PC-9 (cell line): ENCODE measurements around the gene RSPRY1. TPM values are rescaled to one million over a fixed set of nuclear protein-coding genes. Genes with fewer than 3 reads are reported as not detected.

Source experiments
- BruUV-seq: library from RNA; stranded (reverse); fragments of 400-500 nt; replicated peaks from 2 replicates; lab custom pipeline; 2021; lab: Mats Ljungman, UMichigan
- CTCF ChIA-PET: fragments of 300-600 bp; sonication (Branson Sonifier 250); formaldehyde crosslinking; loops from one replicate; lab custom pipeline; 2022; ENCODE audit warnings: antibody characterized with exemption; lab: Charles Lee
- POLR2A ChIA-PET: fragments of 300-600 bp; sonication (Branson Sonifier 250); formaldehyde crosslinking; loops from one replicate; lab custom pipeline; 2022; ENCODE audit warnings: antibody characterized with exemption; ENCODE audit not compliant: unreplicated experiment; lab: Charles Lee
- DNase-seq, 2 experiments: peaks; one replicate each; pipeline versions ENCODE4 v3.0.0 to v3.0.0-alpha.2; 2015 to 2022; ENCODE audit warnings: mixed read lengths in 1 of 2
- H2AFZ ChIP-seq: fragments of 200-600 bp; sonication (generic); 2 replicates; pipeline ENCODE4 v1.8.1; 2017; ENCODE audit warnings: antibody characterized with exemption
- H3F3A ChIP-seq: fragments of 200-600 bp; sonication (generic); 2 replicates; pipeline ENCODE4 v1.8.1; 2017; ENCODE audit warnings: antibody characterized with exemption, mild to moderate bottlenecking, low read depth; ENCODE audit not compliant: insufficient read depth
- H3K27ac ChIP-seq: fragments of 200-600 bp; sonication (generic); 2 replicates; pipeline ENCODE4 v1.6.1; 2016; ENCODE audit warnings: mixed run types
- H3K27me3 ChIP-seq: fragments of 200-600 bp; sonication (generic); 2 replicates; pipeline ENCODE4 v1.6.1; 2016; ENCODE audit warnings: low read depth, mixed run types; ENCODE audit not compliant: insufficient read depth
- H3K36me3 ChIP-seq: fragments of 200-600 bp; sonication (generic); 2 replicates; pipeline ENCODE4 v1.6.1; 2016; ENCODE audit warnings: low read depth, mixed run types
- H3K4me1 ChIP-seq: fragments of 200-600 bp; sonication (generic); replicated peaks from 2 replicates; pipeline ENCODE4 v1.6.1; 2016; ENCODE audit warnings: mixed run types; ENCODE audit not compliant: insufficient read depth
- H3K4me2 ChIP-seq: fragments of 200-600 bp; sonication (generic); 2 replicates; pipeline ENCODE4 v1.6.1; 2017; ENCODE audit warnings: mixed run types
- H3K4me3 ChIP-seq: fragments of 200-600 bp; sonication (generic); 2 replicates; pipeline ENCODE4 v1.6.1; 2016; ENCODE audit warnings: mixed run types
- H3K79me2 ChIP-seq: fragments of 200-600 bp; sonication (generic); 2 replicates; pipeline ENCODE4 v1.6.1; 2017; ENCODE audit warnings: low read depth, mixed run types
- H3K9me2 ChIP-seq: fragments of 200-600 bp; sonication (generic); 2 replicates; pipeline ENCODE4 v1.8.1; 2017; ENCODE audit warnings: mild to moderate bottlenecking; ENCODE audit not compliant: insufficient read depth
- H3K9me3 ChIP-seq: fragments of 200-600 bp; sonication (generic); 2 replicates; pipeline ENCODE4 v1.8.1; 2016; ENCODE audit warnings: low read depth; ENCODE audit not compliant: insufficient read depth
- H4K20me1 ChIP-seq: fragments of 200-600 bp; sonication (generic); 2 replicates; pipeline ENCODE4 v1.8.1; 2017; ENCODE audit not compliant: insufficient read depth
- EZH2 ChIP-seq: fragments of 200-600 bp; sonication (generic); IDR thresholded peaks from 2 replicates; pipeline ENCODE4 v1.8.0; 2017; ENCODE audit warnings: antibody characterized with exemption, low read depth
- intact Hi-C: fragments of 100-400 bp; cut with micrococcal nuclease; formaldehyde crosslinking; loops from one replicate; pipeline ENCODE4 v1.10.0; 2022; ENCODE audit not compliant: unreplicated experiment
- total RNA-seq: library from RNA; stranded (reverse); gene quantifications from 2 replicates; pipeline ENCODE4 v1.2.3, GENCODE V29; 2021
- TF ChIP-seq, protein P1 (sequence below): fragments of 200-600 bp; sonication (generic); conservative IDR thresholded peaks from 2 replicates; pipeline ENCODE4 v1.6.1; 2017; ENCODE audit warnings: mixed run types, antibody characterized with exemption, mild to moderate bottlenecking, moderate library complexity

RSPRY1 gene
- total RNA-seq, 1 experiment from 2014 or later = 26.3 TPM

- no peak for TF ChIP-seq EZH2
- TF ChIP-seq, protein P1, sequence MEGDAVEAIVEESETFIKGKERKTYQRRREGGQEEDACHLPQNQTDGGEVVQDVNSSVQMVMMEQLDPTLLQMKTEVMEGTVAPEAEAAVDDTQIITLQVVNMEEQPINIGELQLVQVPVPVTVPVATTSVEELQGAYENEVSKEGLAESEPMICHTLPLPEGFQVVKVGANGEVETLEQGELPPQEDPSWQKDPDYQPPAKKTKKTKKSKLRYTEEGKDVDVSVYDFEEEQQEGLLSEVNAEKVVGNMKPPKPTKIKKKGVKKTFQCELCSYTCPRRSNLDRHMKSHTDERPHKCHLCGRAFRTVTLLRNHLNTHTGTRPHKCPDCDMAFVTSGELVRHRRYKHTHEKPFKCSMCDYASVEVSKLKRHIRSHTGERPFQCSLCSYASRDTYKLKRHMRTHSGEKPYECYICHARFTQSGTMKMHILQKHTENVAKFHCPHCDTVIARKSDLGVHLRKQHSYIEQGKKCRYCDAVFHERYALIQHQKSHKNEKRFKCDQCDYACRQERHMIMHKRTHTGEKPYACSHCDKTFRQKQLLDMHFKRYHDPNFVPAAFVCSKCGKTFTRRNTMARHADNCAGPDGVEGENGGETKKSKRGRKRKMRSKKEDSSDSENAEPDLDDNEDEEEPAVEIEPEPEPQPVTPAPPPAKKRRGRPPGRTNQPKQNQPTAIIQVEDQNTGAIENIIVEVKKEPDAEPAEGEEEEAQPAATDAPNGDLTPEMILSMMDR = no peak
- no peak overlapping the region for H3K4me3 ChIP-seq
- no peak for DNase-seq
- BruUV-seq = no TSS peak
- H3K79me2 ChIP-seq = no peaks in the 10 kb centered on the region
- no peak overlapping the region for H3K27ac ChIP-seq
- H3K36me3 ChIP-seq = peaks cover 30% of the 10 kb centered on the region
- no peaks in the 10 kb centered on the region for H3K9me2 ChIP-seq
- H4K20me1 ChIP-seq = no peaks in the 10 kb centered on the region; the same call in 1 of the 2 replicates
- ChIA-PET CTCF (no interaction called here), POLR2A (no interaction called here)
- no peaks in the 10 kb centered on the region for H3K9me3 ChIP-seq
- H3K4me1 ChIP-seq = no peaks in the 10 kb centered on the region
- H2AFZ ChIP-seq = no peak overlapping the region
- no peaks in the 10 kb centered on the region for H3K27me3 ChIP-seq
- H3K4me2 ChIP-seq = no peak overlapping the region
- intact Hi-C loops = no loop called here
- 0 out of 2 replicates have a peak, but pooled peaks cover 4% of the 10 kb centered on the region for H3F3A ChIP-seq
These were observed 32.3 kb upstream of the RSPRY1 start for GRCh38 chr16:57153841-57154240.

- Histone ChIP-seq H3K27me3 (no peaks in the 10 kb centered on the region), H3F3A (peaks cover 5% of the 10 kb centered on the region; the same call in 1 of the 2 replicates), H3K27ac (no peak overlapping the region), H3K9me2 (no peaks in the 10 kb centered on the region), H3K4me2 (no peak overlapping the region), H4K20me1 (no peaks in the 10 kb centered on the region; the same call in 1 of the 2 replicates), H3K36me3 (peaks cover 38% of the 10 kb centered on the region), H3K79me2 (no peaks in the 10 kb centered on the region), H3K4me1 (no peaks in the 10 kb centered on the region), H2AFZ (no peak overlapping the region), H3K9me3 (no peaks in the 10 kb centered on the region), H3K4me3 (no peak overlapping the region)
- POLR2A ChIA-PET = no interaction called here
- TF ChIP-seq EZH2 = no peak
- BruUV-seq = no TSS peak
- CTCF ChIA-PET = no interaction called here
- intact Hi-C loops = no loop called here
- no peak for DNase-seq
These were observed 30.3 kb upstream of the RSPRY1 start for GRCh38 chr16:57155702-57156350.

DNA sequence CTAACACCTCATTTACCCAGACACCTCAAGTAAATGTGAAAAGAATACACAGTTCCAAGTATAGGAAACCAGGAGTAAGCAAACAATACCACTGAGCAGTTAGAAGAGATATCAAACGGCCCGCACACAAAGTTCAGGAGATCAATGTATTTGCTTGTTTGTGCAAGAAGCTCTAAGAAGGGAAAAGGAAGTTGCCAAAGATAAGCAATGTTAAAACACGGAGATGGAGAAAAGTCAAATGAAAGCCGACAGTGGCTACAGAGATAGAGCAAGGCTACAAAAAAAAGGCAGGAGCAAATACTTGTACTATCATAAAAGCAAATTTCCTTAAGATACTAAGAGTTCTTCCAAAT, 29.8 kb upstream of the RSPRY1 start:
- no peaks in the 10 kb centered on the region; the same call in 1 of the 2 replicates for H4K20me1 ChIP-seq
- ChIA-PET POLR2A (no interaction called here), CTCF (no interaction called here)
- peaks cover 38% of the 10 kb centered on the region for H3K36me3 ChIP-seq
- TF ChIP-seq, protein P1 = no peak
- TF ChIP-seq EZH2 = no peak
- no peaks in the 10 kb centered on the region for H3K9me3 ChIP-seq
- H2AFZ ChIP-seq = no peak overlapping the region
- no peaks in the 10 kb centered on the region for H3K9me2 ChIP-seq
- no peak overlapping the region for H3K27ac ChIP-seq
- no peak overlapping the region for H3K4me3 ChIP-seq
- H3K4me2 ChIP-seq = no peak overlapping the region
- no peaks in the 10 kb centered on the region for H3K27me3 ChIP-seq
- H3F3A ChIP-seq = peaks cover 9% of the 10 kb centered on the region; the same call in 1 of the 2 replicates
- intact Hi-C loops = no loop called here
- H3K79me2 ChIP-seq = no peaks in the 10 kb centered on the region
- H3K4me1 ChIP-seq = no peaks in the 10 kb centered on the region
- BruUV-seq = no TSS peak
- no peak for DNase-seq
